K562 (cell line): ENCODE data around the gene SYCP3. TPM values are rescaled to one million over a fixed set of nuclear protein-coding genes. Genes with fewer than 3 reads are reported as not detected.

Source experiments
- BMI1 ChIP-seq: fragments of 150-350 bp; IDR thresholded peaks from 2 replicates; pipeline ENCODE4 v1.6.1; 2014; ENCODE audit warnings: low read length
- CCNT2 ChIP-seq: IDR thresholded peaks from 2 replicates; pipeline ENCODE4 v1.6.1; 2011; ENCODE audit warnings: borderline replicate concordance, low read depth, mild to moderate bottlenecking, moderate library complexity, mixed read lengths, low read length; ENCODE audit not compliant: insufficient read length; ENCODE audit errors: extremely low read depth
- CEBPB ChIP-seq: fragments of 450-650 bp; IDR thresholded peaks from 2 replicates; pipeline ENCODE4 v1.6.1; 2016; ENCODE audit warnings: missing genetic modification characterization, missing compliant biosample characterization
- E4F1 ChIP-seq: fragments of 250-450 bp; sonication (Bioruptor Pico); IDR thresholded peaks from 2 replicates; pipeline ENCODE4 v1.5.0; 2021; ENCODE audit warnings: mild to moderate bottlenecking, borderline replicate concordance
- HNRNPL ChIP-seq: fragments of 200-400 bp; formaldehyde crosslinking; IDR thresholded peaks from 2 replicates; pipeline ENCODE4 v1.6.1; 2017; ENCODE audit warnings: low read depth, mild to moderate bottlenecking, low read length
- MLX ChIP-seq, 2 experiments: fragments of 450-650 bp in 1 of 2; sonication (generic) in 1 of 2; formaldehyde crosslinking; conservative IDR thresholded peaks; 2 replicates each; pipeline versions ENCODE4 v1.4.0 to v1.8.1; 2020 to 2022; ENCODE audit warnings: mild to moderate bottlenecking in 1 of 2, missing genetic modification reagents in 1 of 2
- NELFE ChIP-seq: IDR thresholded peaks from 2 replicates; pipeline ENCODE4 v1.6.1; 2011; ENCODE audit warnings: mild to moderate bottlenecking; ENCODE audit not compliant: insufficient read depth, insufficient read length
- NR2C2 ChIP-seq, 2 experiments: fragments of 200-800 bp in 1 of 2; sonication (Bioruptor generic) in 1 of 2; sonication (generic) in 1 of 2; formaldehyde crosslinking in 1 of 2; IDR thresholded peaks; 2 replicates each; pipeline versions ENCODE4 v1.6.1 to v1.8.0; 2016 to 2022; ENCODE audit warnings: mild to moderate bottlenecking in 1 of 2, missing compliant biosample characterization in 1 of 2, missing genetic modification characterization in 1 of 2, missing genetic modification reagents in 1 of 2
- SREBF1 ChIP-seq: fragments of 150-350 bp; IDR thresholded peaks from 2 replicates; pipeline ENCODE4 v1.6.1; 2014; ENCODE audit warnings: antibody characterized with exemption, low read depth, low read length, borderline replicate concordance
- SREBF2 ChIP-seq: sonication (generic); formaldehyde crosslinking; IDR thresholded peaks from 2 replicates; pipeline ENCODE4 v1.4.0; 2020; ENCODE audit warnings: mild to moderate bottlenecking, missing genetic modification reagents
- STAT6 ChIP-seq: sonication (generic); formaldehyde crosslinking; IDR thresholded peaks from 2 replicates; pipeline ENCODE4 v1.8.1; 2023; ENCODE audit warnings: mild to moderate bottlenecking, missing genetic modification reagents
- TBP ChIP-seq: optimal IDR thresholded peaks from 2 replicates; pipeline ENCODE3; 2011; ENCODE audit warnings: low read depth, low read length, improper control_type of control experiment
- ZNF277 ChIP-seq: fragments of 250-450 bp; sonication (Bioruptor Pico); IDR thresholded peaks from 2 replicates; pipeline ENCODE4 v1.8.0; 2022; ENCODE audit warnings: inconsistent platforms, mild to moderate bottlenecking, moderate library complexity, borderline replicate concordance
- ZNF583 ChIP-seq: fragments of 250-450 bp; sonication (Bioruptor Pico); IDR thresholded peaks from 2 replicates; pipeline ENCODE4 v1.4.0; 2020
- ZNF707 ChIP-seq: fragments of 250-450 bp; sonication (Bioruptor Pico); conservative IDR thresholded peaks from 2 replicates; pipeline ENCODE4 v1.8.0; 2022; ENCODE audit warnings: inconsistent platforms, mild to moderate bottlenecking, moderate library complexity
- ZSCAN29 ChIP-seq: fragments of 450-650 bp; IDR thresholded peaks from 2 replicates; pipeline ENCODE4 v1.6.1; 2017
- polyA plus RNA-seq, 8 experiments: library from polyadenylated mRNA; depleted of rRNA in 4 of 8; stranded (reverse) in 5 of 8; unstranded in 3 of 8; fragments of >200 nt; fragmentation: Nextera tagmentation in 2 of 8; fragmentation: Illumina TruSeq in 1 of 8; extraction: Ambion mirVana in 2 of 8; extraction: Trizol in 1 of 8; gene quantifications; 2 replicates each; pipeline versions ENCODE4 v1.2.1 to v1.2.3, GENCODE V29; 2011 to 2014; ENCODE audit warnings: inconsistent platforms in 1 of 8, missing spikeins in 1 of 8
- total RNA-seq, 7 experiments: library from RNA; depleted of rRNA in 6 of 7; stranded (reverse); fragments of >200 nt in 6 of 7; fragmentation: Illumina TruSeq in 2 of 7; extraction: Trizol in 2 of 7; gene quantifications; 2 replicates each; pipeline versions ENCODE4 v1.2.1 to v1.2.3, GENCODE V29; 2011 to 2021; ENCODE audit warnings: low replicate concordance in 1 of 7
- TF ChIP-seq, protein P1 (sequence below): fragments of 250-450 bp; sonication (Bioruptor Pico); IDR thresholded peaks from 2 replicates; pipeline ENCODE4 v1.4.0; 2020; ENCODE audit warnings: borderline replicate concordance

The SYCP3 gene
- total and polyA plus RNA-seq, 9 of the 15 experiments (the other 6 are each of a cell fraction or from before 2014, with no cell fraction given): 0.11 to 0.25 (median 0.22) TPM; not detected in 4

- TF ChIP-seq, protein P1, sequence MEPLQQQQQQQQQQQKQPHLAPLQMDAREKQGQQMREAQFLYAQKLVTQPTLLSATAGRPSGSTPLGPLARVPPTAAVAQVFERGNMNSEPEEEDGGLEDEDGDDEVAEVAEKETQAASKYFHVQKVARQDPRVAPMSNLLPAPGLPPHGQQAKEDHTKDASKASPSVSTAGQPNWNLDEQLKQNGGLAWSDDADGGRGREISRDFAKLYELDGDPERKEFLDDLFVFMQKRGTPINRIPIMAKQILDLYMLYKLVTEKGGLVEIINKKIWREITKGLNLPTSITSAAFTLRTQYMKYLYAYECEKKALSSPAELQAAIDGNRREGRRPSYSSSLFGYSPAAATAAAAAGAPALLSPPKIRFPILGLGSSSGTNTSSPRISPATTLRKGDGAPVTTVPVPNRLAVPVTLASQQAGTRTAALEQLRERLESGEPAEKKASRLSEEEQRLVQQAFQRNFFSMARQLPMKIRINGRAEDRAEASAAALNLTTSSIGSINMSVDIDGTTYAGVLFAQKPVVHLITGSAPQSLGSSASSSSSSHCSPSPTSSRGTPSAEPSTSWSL: no peak
- TF ChIP-seq ZNF707 (CRISPR knock-in tag) (0 out of 2 replicates have a peak, but pooled peaks have one; percentile 34), NELFE (no peak), HNRNPL (no peak), STAT6 (CRISPR knock-in tag) (no peak), ZSCAN29 (no peak), TBP (peak; percentile 39), E4F1 (no peak), MLX (CRISPR knock-in tag; conservative IDR thresholded peaks at IDR 0.05) (no peak), CCNT2 (peak; percentile 14), CEBPB (peak; percentile 61), BMI1 (no peak), ZNF583 (CRISPR knock-in tag) (0 out of 2 replicates have a peak, but pooled peaks have one; percentile 41), NR2C2 (CRISPR knock-in tag; IDR thresholded peaks at IDR 0.05) (no peak; the same call in 1 of the 2 replicates), NR2C2 (tag; IDR thresholded peaks at IDR 0.05) (no peak), SREBF1 (no peak), SREBF2 (CRISPR knock-in tag) (no peak), ZNF277 (CRISPR knock-in tag) (no peak)
Measured at GRCh38 chr12:101697930-101698799, 41.1 kb downstream of the SYCP3 start (continued).
